ENCODE results near the gene ZNF784. TPM values are rescaled to one million over a fixed set of nuclear protein-coding genes. Genes with fewer than 3 reads are reported as not detected.
A peak's percentile ranks its signal among the peaks of the same experiment; 100 is the strongest.

ZNF784 gene
- total and polyA plus RNA-seq, 10 of the 15 experiments (the other 5 are each of a cell fraction or from before 2014, with no cell fraction given): 0.10 to 5.2 (median 1.8) TPM

GRCh38 chr19:55603581-55604292, 20.6 kb downstream of the ZNF784 start:
- BruUV-seq (replicated peaks): no TSS peak
- ChIA-PET POLR2A (interaction anchor here (1.0 to 1.6 kb wide), 5 partner anchors 21 to 142 kb away, joined by 3 to 8 read pairs (median 4); partner anchors contain the start of genes ISOC2, ZNF628 and ZNF784), RAD21 (ENCODE audit: unreplicated experiment) (interaction anchor here (1.0 to 3.3 kb wide), 4 partner anchors 21 to 100 kb away, joined by 4 to 29 read pairs (median 5); partner anchors contain the start of gene ZNF784)
- TF ChIP-seq SMAD1 (IDR thresholded peaks at IDR 0.05; ENCODE audit: low read depth, partially characterized antibody) (no peak), CBX5 (IDR thresholded peaks at IDR 0.05; ENCODE audit: low read depth) (no peak), HDAC6 (IDR thresholded peaks at IDR 0.05; ENCODE audit: unreplicated experiment) (no peak), NRF1 (conservative IDR thresholded peaks at IDR 0.05; ENCODE audit: low read depth, low read length) (no peak), ZNF622 (IDR thresholded peaks at IDR 0.05) (no peak), BMI1 (IDR thresholded peaks at IDR 0.05; ENCODE audit: borderline replicate concordance) (no peak), ZNF592 (IDR thresholded peaks at IDR 0.05) (no peak), IKZF1 (conservative IDR thresholded peaks at IDR 0.05) (no peak), TCF7 (IDR thresholded peaks at IDR 0.05; ENCODE audit: borderline replicate concordance) (no peak), CTCF (IDR thresholded peaks at IDR 0.05 in 2 of 3, conservative IDR thresholded peaks at IDR 0.05 in 1 of 3; ENCODE audit: control insufficient read depth in 2 of 3, extremely low read depth in 1 of 3, insufficient read depth in 1 of 3, low read depth in 3 of 3, low read length in 3 of 3) (no peak), FOXM1 (IDR thresholded peaks at IDR 0.05; ENCODE audit: low read depth, low read length) (no peak), KLF5 (IDR thresholded peaks at IDR 0.05; ENCODE audit: partially characterized antibody) (no peak), SIN3A (IDR thresholded peaks at IDR 0.05; ENCODE audit: low read depth, low read length) (no peak), FOS (IDR thresholded peaks at IDR 0.05; ENCODE audit: borderline replicate concordance, extremely low read depth, insufficient read length) (no peak), BCL3 (IDR thresholded peaks at IDR 0.05; ENCODE audit: borderline replicate concordance, insufficient read depth, low read depth, low read length, poor library complexity, severe bottlenecking) (no peak), RAD51 (IDR thresholded peaks at IDR 0.05) (no peak)

More at GRCh38 chr19:55603581-55604292, 20.6 kb downstream of the ZNF784 start:
- peaks cover 33% of the 10 kb centered on the region for H3K79me2 ChIP-seq (ENCODE audit: control insufficient read depth, insufficient read depth, low read length)
- H3K36me3 ChIP-seq (ENCODE audit: control insufficient read depth in 2 of 2, insufficient read depth in 2 of 2, low read length in 1 of 2): no peaks in the 10 kb centered on the region; a peak in 1 of 4 replicates
- 97% methylated on average over 21 of the region's 22 CpGs for WGBS (ENCODE audit: insufficient coverage, insufficient replicate concordance, low lambda C conversion rate, missing lambda C conversion rate)
- no peak for DNase-seq (ENCODE audit: low read depth, low spot score)
- no peaks in the 10 kb centered on the region for H3K9me3 ChIP-seq (replicated peaks; ENCODE audit: control insufficient read depth, insufficient read depth, low read length)
- no peaks in the 10 kb centered on the region for H4K20me1 ChIP-seq (ENCODE audit: control insufficient read depth, insufficient read depth)
- no peak overlapping the region for H3K4me2 ChIP-seq (ENCODE audit: control insufficient read depth, insufficient read depth)
- no peak for FAIRE-seq
- H3K27ac ChIP-seq (ENCODE audit: control insufficient read depth, insufficient read depth): no peak overlapping the region
- H3K4me3 ChIP-seq: peak overlapping the region; percentile 61; the same call in 1 of the 2 replicates
- intact Hi-C loops (cut with micrococcal nuclease; ENCODE audit: unreplicated experiment) (loop anchor here (5.0 kb wide), 1 partner anchor 39 kb away; the partner anchor contains the start of genes ZNF580 and ZNF581), in situ Hi-C loops (cut with MboI) (no loop called here)
- ChIA-PET CTCF (interaction anchor here (3.5 to 4.6 kb wide), 2 partner anchors 22 to 30 kb away, joined by 65 to 76 read pairs; partner anchors contain the start of gene ZNF784), SMC1A (ENCODE audit: uncharacterized antibody, unreplicated experiment) (interaction anchor here (1.0 to 1.2 kb wide), 2 partner anchors 27 to 50 kb away, joined by 4 read pairs; no protein-coding TSS in a partner anchor)
- H3K27me3 ChIP-seq (replicated peaks in 1 of 2; ENCODE audit: control insufficient read depth in 2 of 2, insufficient read depth in 2 of 2, low read length in 1 of 2): no peaks in the 10 kb centered on the region
- H3K9ac ChIP-seq (ENCODE audit: control insufficient read depth, insufficient read depth, low read length): no peak overlapping the region
- no peak overlapping the region for H2AFZ ChIP-seq (ENCODE audit: control insufficient read depth, low read depth, low read length)
- H3K4me1 ChIP-seq (ENCODE audit: control insufficient read depth, insufficient read depth, low read length): peaks cover 10% of the 10 kb centered on the region; the same call in 1 of the 2 replicates
- ATAC-seq: no peak
